ENCODE data around the gene TSPAN12.

DNA sequence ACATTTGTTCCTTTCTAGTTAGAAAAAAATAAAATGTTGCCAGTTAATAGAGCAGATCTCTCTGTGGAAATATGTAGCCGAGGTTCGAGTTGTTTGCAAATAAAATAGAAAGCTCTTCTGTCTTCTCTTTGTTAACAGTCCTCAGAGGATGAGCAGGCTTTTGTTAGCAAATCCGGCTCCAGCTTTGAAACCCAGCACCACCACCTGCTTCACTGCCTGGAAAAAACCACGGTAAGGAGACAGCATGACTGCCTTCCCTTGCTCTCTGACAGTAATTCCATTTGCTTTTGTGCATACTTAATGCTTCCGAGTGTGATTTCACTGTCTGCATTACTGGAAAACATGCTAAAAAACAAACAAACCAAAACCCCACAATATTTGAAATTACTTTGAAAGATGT is 115.6 kb downstream of the TSPAN12 start:
- TF ChIP-seq EZH2 (IDR thresholded peaks at IDR 0.05; ENCODE audit: low read length, missing control alignments) = no peak
- TF ChIP-seq, protein P1, sequence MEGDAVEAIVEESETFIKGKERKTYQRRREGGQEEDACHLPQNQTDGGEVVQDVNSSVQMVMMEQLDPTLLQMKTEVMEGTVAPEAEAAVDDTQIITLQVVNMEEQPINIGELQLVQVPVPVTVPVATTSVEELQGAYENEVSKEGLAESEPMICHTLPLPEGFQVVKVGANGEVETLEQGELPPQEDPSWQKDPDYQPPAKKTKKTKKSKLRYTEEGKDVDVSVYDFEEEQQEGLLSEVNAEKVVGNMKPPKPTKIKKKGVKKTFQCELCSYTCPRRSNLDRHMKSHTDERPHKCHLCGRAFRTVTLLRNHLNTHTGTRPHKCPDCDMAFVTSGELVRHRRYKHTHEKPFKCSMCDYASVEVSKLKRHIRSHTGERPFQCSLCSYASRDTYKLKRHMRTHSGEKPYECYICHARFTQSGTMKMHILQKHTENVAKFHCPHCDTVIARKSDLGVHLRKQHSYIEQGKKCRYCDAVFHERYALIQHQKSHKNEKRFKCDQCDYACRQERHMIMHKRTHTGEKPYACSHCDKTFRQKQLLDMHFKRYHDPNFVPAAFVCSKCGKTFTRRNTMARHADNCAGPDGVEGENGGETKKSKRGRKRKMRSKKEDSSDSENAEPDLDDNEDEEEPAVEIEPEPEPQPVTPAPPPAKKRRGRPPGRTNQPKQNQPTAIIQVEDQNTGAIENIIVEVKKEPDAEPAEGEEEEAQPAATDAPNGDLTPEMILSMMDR (conservative IDR thresholded peaks at IDR 0.05 in 1 of 2, IDR thresholded peaks at IDR 0.05 in 1 of 2; ENCODE audit: low read depth in 1 of 2, low read length in 2 of 2) = no peak
